OCI-LY1 (cell line): ENCODE measurements around the gene WWOX.

ENCODE experiments used
- H2AFZ ChIP-seq: fragments of 200-600 bp; sonication (generic), shearing (Covaris generic); 2 replicates; pipeline ENCODE4 v1.6.0; 2014; ENCODE audit warnings: antibody characterized with exemption, mild to moderate bottlenecking, low read length
- H3F3A ChIP-seq: fragments of 200-600 bp; sonication (generic), shearing (Covaris generic); 2 replicates; pipeline ENCODE4 v1.6.0; 2014; ENCODE audit warnings: mild to moderate bottlenecking, antibody characterized with exemption, low read length, moderate library complexity; ENCODE audit not compliant: insufficient read depth
- H3K27ac ChIP-seq: fragments of 200-600 bp; sonication (generic); 2 replicates; pipeline ENCODE4 v1.5.1; 2014; ENCODE audit warnings: low read length, mixed run types, mild to moderate bottlenecking, low read depth; ENCODE audit not compliant: poor library complexity, severe bottlenecking
- H3K27me3 ChIP-seq: fragments of 200-600 bp; sonication (generic); 2 replicates; pipeline ENCODE4 v1.6.0; 2014; ENCODE audit warnings: antibody characterized with exemption, mild to moderate bottlenecking, low read length, moderate library complexity; ENCODE audit not compliant: insufficient read depth
- H3K36me3 ChIP-seq: fragments of 200-600 bp; sonication (generic); 2 replicates; pipeline ENCODE4 v1.6.1; 2014; ENCODE audit warnings: mild to moderate bottlenecking, antibody characterized with exemption, low read length, moderate library complexity, mixed read lengths; ENCODE audit not compliant: insufficient read depth
- H3K4me1 ChIP-seq: fragments of 200-600 bp; sonication (generic); 2 replicates; pipeline ENCODE4 v1.5.1; 2014; ENCODE audit warnings: mild to moderate bottlenecking, low read length, moderate library complexity; ENCODE audit not compliant: insufficient read depth, severe bottlenecking
- H3K4me2 ChIP-seq: fragments of 200-600 bp; sonication (generic), shearing (Covaris generic); 2 replicates; pipeline ENCODE4 v1.6.1; 2014; ENCODE audit warnings: low read length
- H3K4me3 ChIP-seq: fragments of 200-600 bp; sonication (generic); 2 replicates; pipeline ENCODE4 v1.5.1; 2014; ENCODE audit warnings: low read length, low read depth, mild to moderate bottlenecking, mixed read lengths; ENCODE audit not compliant: poor library complexity, severe bottlenecking
- H3K79me2 ChIP-seq: fragments of 200-600 bp; shearing (Covaris generic); 2 replicates; pipeline ENCODE4 v1.6.1; 2016; ENCODE audit warnings: mixed run types, low read length, mixed read lengths; ENCODE audit not compliant: insufficient read depth
- H3K9ac ChIP-seq: fragments of 200-600 bp; sonication (generic), shearing (Covaris generic); 2 replicates; pipeline ENCODE4 v1.6.1; 2014; ENCODE audit warnings: mild to moderate bottlenecking, low read length, mixed read lengths
- H3K9me2 ChIP-seq: fragments of 200-600 bp; sonication (generic), shearing (Covaris generic); 2 replicates; pipeline ENCODE4 v1.6.1; 2014; ENCODE audit warnings: low read depth, mild to moderate bottlenecking, low read length, mixed read lengths
- H3K9me3 ChIP-seq: fragments of 200-600 bp; shearing (Covaris generic); 2 replicates; pipeline ENCODE4 v1.6.1; 2014; ENCODE audit warnings: low read length, mixed read lengths
- H4K20me1 ChIP-seq: fragments of 200-600 bp; sonication (generic), shearing (Covaris generic); 2 replicates; pipeline ENCODE4 v1.6.0; 2016; ENCODE audit warnings: mild to moderate bottlenecking, low read length; ENCODE audit not compliant: insufficient read depth
- EZH2 ChIP-seq: fragments of 200-600 bp; sonication (generic), shearing (Covaris generic); IDR thresholded peaks from 2 replicates; pipeline ENCODE4 v1.8.0; 2017; ENCODE audit warnings: borderline replicate concordance, mixed run types, mild to moderate bottlenecking, antibody characterized with exemption, low read length, moderate library complexity, mixed read lengths
- TF ChIP-seq, protein P1 (sequence below): fragments of 200-600 bp; sonication (generic), shearing (Covaris generic); IDR thresholded peaks from 2 replicates; pipeline ENCODE4 v1.5.1; 2017; ENCODE audit warnings: mild to moderate bottlenecking, antibody characterized with exemption, low read length, moderate library complexity, mixed read lengths

The WWOX gene

GRCh38 chr16:79110953-79111352 lies 1011.5 kb downstream of the WWOX start:
- TF ChIP-seq, protein P1, sequence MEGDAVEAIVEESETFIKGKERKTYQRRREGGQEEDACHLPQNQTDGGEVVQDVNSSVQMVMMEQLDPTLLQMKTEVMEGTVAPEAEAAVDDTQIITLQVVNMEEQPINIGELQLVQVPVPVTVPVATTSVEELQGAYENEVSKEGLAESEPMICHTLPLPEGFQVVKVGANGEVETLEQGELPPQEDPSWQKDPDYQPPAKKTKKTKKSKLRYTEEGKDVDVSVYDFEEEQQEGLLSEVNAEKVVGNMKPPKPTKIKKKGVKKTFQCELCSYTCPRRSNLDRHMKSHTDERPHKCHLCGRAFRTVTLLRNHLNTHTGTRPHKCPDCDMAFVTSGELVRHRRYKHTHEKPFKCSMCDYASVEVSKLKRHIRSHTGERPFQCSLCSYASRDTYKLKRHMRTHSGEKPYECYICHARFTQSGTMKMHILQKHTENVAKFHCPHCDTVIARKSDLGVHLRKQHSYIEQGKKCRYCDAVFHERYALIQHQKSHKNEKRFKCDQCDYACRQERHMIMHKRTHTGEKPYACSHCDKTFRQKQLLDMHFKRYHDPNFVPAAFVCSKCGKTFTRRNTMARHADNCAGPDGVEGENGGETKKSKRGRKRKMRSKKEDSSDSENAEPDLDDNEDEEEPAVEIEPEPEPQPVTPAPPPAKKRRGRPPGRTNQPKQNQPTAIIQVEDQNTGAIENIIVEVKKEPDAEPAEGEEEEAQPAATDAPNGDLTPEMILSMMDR, result no peak
- no peak for TF ChIP-seq EZH2
- Histone ChIP-seq H3K27ac (no peak overlapping the region), H3K79me2 (no peaks in the 10 kb centered on the region), H3K9me2 (no peaks in the 10 kb centered on the region), H2AFZ (no peak overlapping the region), H3K27me3 (no peaks in the 10 kb centered on the region), H3F3A (no peaks in the 10 kb centered on the region), H4K20me1 (no peaks in the 10 kb centered on the region), H3K36me3 (no peaks in the 10 kb centered on the region), H3K4me1 (no peaks in the 10 kb centered on the region), H3K9ac (no peak overlapping the region), H3K4me3 (no peak overlapping the region), H3K4me2 (no peak overlapping the region), H3K9me3 (no peaks in the 10 kb centered on the region)

- Histone ChIP-seq H2AFZ (no peak overlapping the region), H3F3A (no peaks in the 10 kb centered on the region), H3K9ac (no peak overlapping the region), H3K79me2 (no peaks in the 10 kb centered on the region), H3K4me3 (no peak overlapping the region), H3K27ac (no peak overlapping the region), H3K27me3 (no peaks in the 10 kb centered on the region), H3K4me2 (no peak overlapping the region), H3K4me1 (no peaks in the 10 kb centered on the region), H3K36me3 (no peaks in the 10 kb centered on the region), H3K9me2 (no peaks in the 10 kb centered on the region), H3K9me3 (no peaks in the 10 kb centered on the region), H4K20me1 (no peaks in the 10 kb centered on the region)
- TF ChIP-seq EZH2, result no peak
- TF ChIP-seq, protein P1, result no peak
Observed at GRCh38 chr16:79112462-79112861, 1013.0 kb downstream of the WWOX start.

GRCh38 chr16:79113826-79114225 lies 1014.4 kb downstream of the WWOX start:
- Histone ChIP-seq H3K9me3 (no peaks in the 10 kb centered on the region), H4K20me1 (no peaks in the 10 kb centered on the region), H3K9ac (no peak overlapping the region), H3K4me1 (no peaks in the 10 kb centered on the region), H3K36me3 (no peaks in the 10 kb centered on the region), H3K27me3 (no peaks in the 10 kb centered on the region), H3K4me2 (no peak overlapping the region), H2AFZ (no peak overlapping the region), H3F3A (no peaks in the 10 kb centered on the region), H3K4me3 (no peak overlapping the region), H3K9me2 (no peaks in the 10 kb centered on the region), H3K79me2 (no peaks in the 10 kb centered on the region), H3K27ac (no peak overlapping the region)
- TF ChIP-seq, protein P1, result no peak
- no peak for TF ChIP-seq EZH2
